Gastroesophageal sphincter (tissue), 4 donors: ENCODE data around the gene CLIC3. TPM values are rescaled to one million over a fixed set of nuclear protein-coding genes. Genes with fewer than 3 reads are reported as not detected.

ENCODE experiments used
- ATAC-seq: fragments of 150-250 bp; one replicate; pipeline ENCODE4 v1.9.1; 2016; ENCODE audit warnings: mild to moderate bottlenecking, moderate library complexity
- H3K27ac ChIP-seq, 4 donors: fragments of 200-600 bp; sonication (generic) in 3 of 4; 1 replicate in 3 of 4; 2 replicates in 1 of 4; pipeline ENCODE4 v1.5.1; 2016 to 2019
- H3K27me3 ChIP-seq: fragments of 200-600 bp; sonication (generic); one replicate; pipeline ENCODE4 v1.5.1; 2019
- H3K36me3 ChIP-seq, 2 donors: fragments of 200-600 bp; sonication (generic); one replicate each; pipeline ENCODE4 v1.5.1; 2019; ENCODE audit warnings: control low read depth in 1 of 2
- H3K4me1 ChIP-seq, 3 donors: fragments of 200-600 bp; sonication (generic); 1 replicate in 2 of 3; 2 replicates in 1 of 3; pipeline ENCODE4 v1.5.1; 2016 to 2019; ENCODE audit warnings: control low read depth in 2 of 3
- H3K4me3 ChIP-seq, 2 donors: fragments of 200-600 bp; sonication (generic); one replicate each; pipeline ENCODE4 v1.5.1; 2019; ENCODE audit warnings: mild to moderate bottlenecking in 1 of 2, moderate library complexity in 1 of 2
- H3K9me3 ChIP-seq, 3 donors: fragments of 200-600 bp; sonication (generic); one replicate each; pipeline ENCODE4 v1.5.1; 2017 to 2019; ENCODE audit warnings: control low read depth in 2 of 3
- EP300 ChIP-seq: sonication (generic); formaldehyde crosslinking; IDR thresholded peaks from one replicate; pipeline ENCODE4 v1.6.1; 2017; ENCODE audit warnings: antibody characterized with exemption, mild to moderate bottlenecking
- POLR2A ChIP-seq, 2 donors: fragments of 450-650 bp; IDR thresholded peaks; one replicate each; pipeline ENCODE4 v1.6.1; 2017; ENCODE audit warnings: antibody characterized with exemption in 2 of 2, mild to moderate bottlenecking in 2 of 2, moderate library complexity in 1 of 2
- POLR2AphosphoS5 ChIP-seq: sonication (generic); formaldehyde crosslinking; IDR thresholded peaks from one replicate; pipeline ENCODE4 v1.6.1; 2017; ENCODE audit warnings: antibody characterized with exemption
- WGBS, 2 donors: methylation state at CpG; one replicate each; pipeline ENCODE4 v1.1.5; 2018; ENCODE audit warnings: low coverage in 1 of 2; 5-methylcytosine and 5-hydroxymethylcytosine counted together
- total RNA-seq, 4 donors: library from RNA; depleted of rRNA; stranded (reverse); fragments of >200 nt; gene quantifications; one replicate each; pipeline ENCODE4 v1.1.0, GENCODE V29; 2016
- TF ChIP-seq, protein P1 (sequence below), 4 experiments: fragments of 200-600 bp in 2 of 4; fragments of 450-650 bp in 2 of 4; sonication (generic) in 1 of 4; IDR thresholded peaks; one replicate each; pipeline ENCODE4 v1.5.1; 2017 to 2019; ENCODE audit warnings: antibody characterized with exemption in 4 of 4, mild to moderate bottlenecking in 2 of 4, moderate library complexity in 2 of 4

Gene CLIC3
- total RNA-seq, 4 donors from 2014 or later: 0.81 to 5.4 (median 2.2) TPM

- WGBS, 2 donors: 94 to 99% methylated on average over 3 of the region's 4 CpGs
- H3K9me3 ChIP-seq: no peaks in the 10 kb centered on the region
- H3K27me3 ChIP-seq: peaks cover 12% of the 10 kb centered on the region
Observed at GRCh38 chr9:136956604-136957003, 39.8 kb downstream of the CLIC3 start.

GRCh38 chr9:136955943-136956335 lies 40.4 kb downstream of the CLIC3 start:
- no peak for TF ChIP-seq EP300
- TF ChIP-seq, protein P1, sequence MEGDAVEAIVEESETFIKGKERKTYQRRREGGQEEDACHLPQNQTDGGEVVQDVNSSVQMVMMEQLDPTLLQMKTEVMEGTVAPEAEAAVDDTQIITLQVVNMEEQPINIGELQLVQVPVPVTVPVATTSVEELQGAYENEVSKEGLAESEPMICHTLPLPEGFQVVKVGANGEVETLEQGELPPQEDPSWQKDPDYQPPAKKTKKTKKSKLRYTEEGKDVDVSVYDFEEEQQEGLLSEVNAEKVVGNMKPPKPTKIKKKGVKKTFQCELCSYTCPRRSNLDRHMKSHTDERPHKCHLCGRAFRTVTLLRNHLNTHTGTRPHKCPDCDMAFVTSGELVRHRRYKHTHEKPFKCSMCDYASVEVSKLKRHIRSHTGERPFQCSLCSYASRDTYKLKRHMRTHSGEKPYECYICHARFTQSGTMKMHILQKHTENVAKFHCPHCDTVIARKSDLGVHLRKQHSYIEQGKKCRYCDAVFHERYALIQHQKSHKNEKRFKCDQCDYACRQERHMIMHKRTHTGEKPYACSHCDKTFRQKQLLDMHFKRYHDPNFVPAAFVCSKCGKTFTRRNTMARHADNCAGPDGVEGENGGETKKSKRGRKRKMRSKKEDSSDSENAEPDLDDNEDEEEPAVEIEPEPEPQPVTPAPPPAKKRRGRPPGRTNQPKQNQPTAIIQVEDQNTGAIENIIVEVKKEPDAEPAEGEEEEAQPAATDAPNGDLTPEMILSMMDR (IDR thresholded peaks at IDR 0.05): no peak
- no peak for TF ChIP-seq POLR2AphosphoS5
- TF ChIP-seq POLR2A (IDR thresholded peaks at IDR 0.05): no peak
- no peak overlapping the region for H3K4me3 ChIP-seq
- H3K27ac ChIP-seq: no peak overlapping the region
- peaks cover 12% of the 10 kb centered on the region for H3K27me3 ChIP-seq
- no CpG with 5 or more reads among the region's 9 CpGs for WGBS, 2 donors
- ATAC-seq: no peak
- no peaks in the 10 kb centered on the region for H3K36me3 ChIP-seq
- H3K4me1 ChIP-seq: no peaks in the 10 kb centered on the region
- no peaks in the 10 kb centered on the region for H3K9me3 ChIP-seq

More at GRCh38 chr9:136956604-136957003, 39.8 kb downstream of the CLIC3 start:
- peaks cover 0 to 2% (median 0%) of the 10 kb centered on the region in 3 donors for H3K4me1 ChIP-seq
- TF ChIP-seq, protein P1 (IDR thresholded peaks at IDR 0.05): no peak
- no peak for TF ChIP-seq EP300
- no peak for TF ChIP-seq POLR2A (IDR thresholded peaks at IDR 0.05)
- no peak for TF ChIP-seq POLR2AphosphoS5
- no peak for ATAC-seq
- H3K4me3 ChIP-seq: no peak overlapping the region
- no peaks in the 10 kb centered on the region for H3K36me3 ChIP-seq
- H3K27ac ChIP-seq: no peak overlapping the region

- Histone ChIP-seq H3K36me3 (no peaks in the 10 kb centered on the region), H3K9me3 (no peaks in the 10 kb centered on the region), H3K4me3 (no peak overlapping the region), H3K4me1 (peaks cover 0 to 5% (median 2%) of the 10 kb centered on the region in 3 donors), H3K27ac (no peak overlapping the region), H3K27me3 (peaks cover 12% of the 10 kb centered on the region)
- TF ChIP-seq, protein P1 (IDR thresholded peaks at IDR 0.05): no peak
- no peak for TF ChIP-seq EP300
- TF ChIP-seq POLR2AphosphoS5: no peak
- TF ChIP-seq POLR2A (IDR thresholded peaks at IDR 0.05): no peak
- no peak for ATAC-seq
- 92% methylated on average over 5 of the region's 14 CpGs; no CpG with 5 or more reads in 1 of the 2 donors for WGBS, 2 donors
Observed at GRCh38 chr9:136955202-136955942, 41.0 kb downstream of the CLIC3 start.

- Histone ChIP-seq H3K4me1 (peaks cover 0 to 12% (median 4%) of the 10 kb centered on the region in 3 donors), H3K4me3 (no peak overlapping the region), H3K27ac (no peak overlapping the region), H3K9me3 (no peaks in the 10 kb centered on the region), H3K27me3 (peaks cover 7% of the 10 kb centered on the region), H3K36me3 (no peaks in the 10 kb centered on the region)
- TF ChIP-seq POLR2A (IDR thresholded peaks at IDR 0.05) (no peak), EP300 (no peak), POLR2AphosphoS5 (no peak)
- TF ChIP-seq, protein P1 (IDR thresholded peaks at IDR 0.05): no peak
- WGBS, 2 donors: 86% methylated on average over 10 of the region's 25 CpGs; no CpG with 5 or more reads in 1 of the 2 donors
- ATAC-seq: no peak
Observed at GRCh38 chr9:136954270-136955083, 41.9 kb downstream of the CLIC3 start.
